GM23248 (cell line): ENCODE results near the gene PRSS16.

ENCODE experiments used
- EZH2 ChIP-seq: fragments of 200-600 bp; sonication (generic); IDR thresholded peaks from 2 replicates; pipeline ENCODE4 v1.6.1; 2018; ENCODE audit warnings: antibody characterized with exemption, mild to moderate bottlenecking; ENCODE audit not compliant: insufficient read depth, poor library complexity, severe bottlenecking
- EZH2phosphoT487 ChIP-seq: fragments of 200-600 bp; sonication (generic); IDR thresholded peaks from 2 replicates; pipeline ENCODE4 v1.6.1; 2018; ENCODE audit warnings: antibody characterized with exemption, moderate library complexity, mild to moderate bottlenecking, low read depth; ENCODE audit not compliant: insufficient read depth

DNA sequence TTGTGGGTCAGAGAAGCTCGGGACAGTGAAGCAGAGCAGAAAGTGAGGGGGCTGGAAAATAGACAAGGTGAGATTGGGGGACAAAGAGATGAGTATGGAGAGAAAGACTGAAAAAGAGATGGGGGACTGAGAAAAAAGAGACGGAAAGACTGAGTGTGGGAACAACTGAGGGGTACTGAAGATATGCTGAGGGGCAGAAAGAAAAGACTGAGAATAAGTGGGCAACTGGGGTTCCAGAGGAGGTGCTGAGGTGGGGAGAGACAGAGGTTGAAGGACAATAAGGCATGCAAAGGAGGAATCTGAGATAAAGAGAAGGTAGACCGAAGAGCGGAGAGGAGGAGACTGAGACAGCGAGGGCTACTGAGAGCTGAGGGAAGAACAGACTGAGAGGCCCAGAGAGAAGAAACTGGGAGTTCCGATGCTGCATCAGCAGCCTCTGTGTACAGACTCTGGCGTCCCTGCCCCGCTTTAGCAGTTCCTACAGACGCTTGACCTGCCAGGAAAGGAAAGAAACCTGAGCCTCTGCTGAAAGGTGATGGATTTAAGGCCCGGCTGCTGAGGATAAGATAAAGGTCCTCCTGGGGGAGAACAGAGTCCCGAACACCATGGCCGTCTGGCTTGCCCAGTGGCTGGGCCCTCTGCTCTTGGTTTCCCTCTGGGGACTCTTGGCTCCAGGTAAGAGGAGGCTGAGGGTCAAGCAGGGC, at the start of gene PRSS16:
- TF ChIP-seq EZH2phosphoT487 (no peak), EZH2 (no peak)
